Neural cell (in vitro differentiated cells): ENCODE measurements around the gene TRAPPC10.

Source experiments
- EP300 ChIP-seq: fragments of 450-650 bp; conservative IDR thresholded peaks from 2 replicates; pipeline ENCODE4 v1.6.1; 2014; ENCODE audit warnings: antibody characterized with exemption, mild to moderate bottlenecking, moderate library complexity; ENCODE audit not compliant: poor library complexity, severe bottlenecking
- MXI1 ChIP-seq: fragments of 450-650 bp; conservative IDR thresholded peaks from 2 replicates; pipeline ENCODE4 v1.6.1; 2014; ENCODE audit warnings: antibody characterized with exemption, mild to moderate bottlenecking; ENCODE audit not compliant: poor library complexity, severe bottlenecking
- TAF1 ChIP-seq: IDR thresholded peaks from 2 replicates; pipeline ENCODE4 v1.6.1; 2012; ENCODE audit warnings: low read depth
- TF ChIP-seq, protein P1 (sequence below): fragments of 450-650 bp; IDR thresholded peaks from 2 replicates; pipeline ENCODE4 v1.5.1; 2014; ENCODE audit warnings: antibody characterized with exemption, mild to moderate bottlenecking, moderate library complexity; ENCODE audit not compliant: poor library complexity, severe bottlenecking

GRCh38 chr21:43993420-43993934 lies 18.6 kb upstream of the TRAPPC10 start:
- TF ChIP-seq EP300 (no peak), TAF1 (no peak), MXI1 (no peak)
- TF ChIP-seq, protein P1, sequence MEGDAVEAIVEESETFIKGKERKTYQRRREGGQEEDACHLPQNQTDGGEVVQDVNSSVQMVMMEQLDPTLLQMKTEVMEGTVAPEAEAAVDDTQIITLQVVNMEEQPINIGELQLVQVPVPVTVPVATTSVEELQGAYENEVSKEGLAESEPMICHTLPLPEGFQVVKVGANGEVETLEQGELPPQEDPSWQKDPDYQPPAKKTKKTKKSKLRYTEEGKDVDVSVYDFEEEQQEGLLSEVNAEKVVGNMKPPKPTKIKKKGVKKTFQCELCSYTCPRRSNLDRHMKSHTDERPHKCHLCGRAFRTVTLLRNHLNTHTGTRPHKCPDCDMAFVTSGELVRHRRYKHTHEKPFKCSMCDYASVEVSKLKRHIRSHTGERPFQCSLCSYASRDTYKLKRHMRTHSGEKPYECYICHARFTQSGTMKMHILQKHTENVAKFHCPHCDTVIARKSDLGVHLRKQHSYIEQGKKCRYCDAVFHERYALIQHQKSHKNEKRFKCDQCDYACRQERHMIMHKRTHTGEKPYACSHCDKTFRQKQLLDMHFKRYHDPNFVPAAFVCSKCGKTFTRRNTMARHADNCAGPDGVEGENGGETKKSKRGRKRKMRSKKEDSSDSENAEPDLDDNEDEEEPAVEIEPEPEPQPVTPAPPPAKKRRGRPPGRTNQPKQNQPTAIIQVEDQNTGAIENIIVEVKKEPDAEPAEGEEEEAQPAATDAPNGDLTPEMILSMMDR: no peak
